HG02623 (cell line): Measurements from ENCODE around the gene ARCN1.

ENCODE experiments used
- ATAC-seq: cut with Tn5 transposase; IDR thresholded peaks from one replicate; pipeline ENCODE4 v1.9.1; 2021; ENCODE audit warnings: moderate library complexity; ENCODE audit not compliant: unreplicated experiment

The ARCN1 gene

GRCh38 chr11:118620529-118621070 lies 48.4 kb downstream of the ARCN1 start:
- ATAC-seq, result no peak

GRCh38 chr11:118621071-118621783 lies 49.0 kb downstream of the ARCN1 start:
- ATAC-seq, result no peak

- no peak for ATAC-seq
Observed at GRCh38 chr11:118621784-118622375, 49.7 kb downstream of the ARCN1 start.

- no peak for ATAC-seq
Observed at GRCh38 chr11:118622376-118623268, 50.4 kb downstream of the ARCN1 start.

GRCh38 chr11:118623269-118623655 lies 51.1 kb downstream of the ARCN1 start:
- no peak for ATAC-seq

- ATAC-seq, result no peak
Observed at GRCh38 chr11:118625036-118625690, 53.0 kb downstream of the ARCN1 start.

GRCh38 chr11:118625976-118626375 lies 53.8 kb downstream of the ARCN1 start:
- ATAC-seq, result no peak

GRCh38 chr11:118627566-118627965 lies 55.4 kb downstream of the ARCN1 start:
- no peak for ATAC-seq

GRCh38 chr11:118628031-118628430 lies 55.8 kb downstream of the ARCN1 start:
- no peak for ATAC-seq

- no peak for ATAC-seq
Observed at GRCh38 chr11:118628432-118628831, 56.2 kb downstream of the ARCN1 start.

- no peak for ATAC-seq
Observed at GRCh38 chr11:118628861-118629549, 56.8 kb downstream of the ARCN1 start.

- ATAC-seq, result no peak
Observed at GRCh38 chr11:118629761-118630661, 57.8 kb downstream of the ARCN1 start.

GRCh38 chr11:118631142-118631909 lies 59.1 kb downstream of the ARCN1 start:
- no peak for ATAC-seq

- ATAC-seq, result no peak
Observed at GRCh38 chr11:118632577-118633318, 60.5 kb downstream of the ARCN1 start.

GRCh38 chr11:118633319-118633690 lies 61.1 kb downstream of the ARCN1 start:
- no peak for ATAC-seq

- ATAC-seq, result no peak
Observed at GRCh38 chr11:118633979-118634378, 61.8 kb downstream of the ARCN1 start.

GRCh38 chr11:118634431-118635236 lies 62.4 kb downstream of the ARCN1 start:
- no peak for ATAC-seq
